ENCODE results near the gene RASSF7.

Gene RASSF7

GRCh38 chr11:612201-612960 lies 51.6 kb downstream of the RASSF7 start:
- DNase-seq, result no peak

DNA sequence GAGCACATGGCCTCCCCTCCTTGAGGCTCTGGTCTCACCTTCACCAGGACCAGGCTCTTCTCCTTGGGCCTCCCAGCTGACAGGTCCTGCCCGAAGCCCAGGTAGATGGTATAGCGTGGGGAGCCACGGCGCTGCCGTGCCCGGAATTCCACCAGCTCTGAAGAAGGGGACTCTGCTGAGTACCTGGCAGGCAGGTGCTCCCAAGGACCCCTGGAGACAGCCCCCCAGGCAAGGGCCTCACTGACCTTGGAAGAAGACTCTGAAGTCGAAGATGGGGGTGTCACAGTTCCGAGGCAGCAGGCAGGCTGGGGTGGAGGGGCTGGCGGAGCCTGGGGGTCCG lies 52.2 kb downstream of the RASSF7 start:
- DNase-seq, result no peak

DNA sequence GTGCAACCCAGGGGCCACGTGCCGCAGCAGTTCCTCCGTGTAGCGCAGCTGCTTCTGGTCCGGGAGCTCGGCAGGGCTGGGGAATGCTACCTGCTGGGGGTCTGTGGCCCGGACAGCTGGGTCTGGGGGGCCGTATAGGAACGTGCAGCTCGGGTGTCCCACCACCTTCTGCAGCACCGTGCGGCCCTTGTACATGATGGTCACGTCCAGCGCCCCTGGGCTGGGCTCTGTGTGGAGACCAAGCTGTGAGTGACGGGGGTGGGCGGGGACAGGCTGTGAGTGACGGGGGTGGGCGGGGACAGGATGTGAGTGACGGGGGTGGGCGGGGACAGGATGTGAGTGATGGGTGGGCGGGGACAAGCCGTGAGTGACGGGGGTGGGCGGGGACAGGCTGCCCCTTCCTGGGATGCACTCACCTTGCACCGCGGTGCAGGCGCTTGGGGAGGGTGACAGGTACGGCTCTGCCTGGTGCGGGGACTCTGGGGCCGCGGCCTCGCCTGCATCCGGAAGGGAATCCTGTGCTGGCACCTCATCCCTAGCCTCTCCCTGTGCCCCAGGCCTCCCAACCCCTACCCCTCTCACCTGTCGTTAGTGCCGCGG lies 52.7 kb downstream of the RASSF7 start:
- DNase-seq, result peak; percentile 52

All from NK-92 treated with Interleukin-12 subunit alpha and Interleukin-12 subunit beta, amount 100 ng/mL, for 24 hours (cell line).